Pancreas (tissue), 10 donors: ENCODE data around the gene TANK. TPM values are rescaled to one million over a fixed set of nuclear protein-coding genes. Genes with fewer than 3 reads are reported as not detected.
"Not testable (repeated sequence)": the region's sequence is repeated elsewhere in the genome, so short reads cannot be mapped to it uniquely, and the experiment has no call there.

ENCODE experiments used
- ATAC-seq, 4 donors: fragments of 200-7000 bp; cut with Tn5 transposase; one replicate each; pipeline versions ENCODE4 v1.8.0 to v1.9.1; 2020; ENCODE audit warnings: mild to moderate bottlenecking in 4 of 4, moderate library complexity in 4 of 4
- DNase-seq, 6 donors: peaks; one replicate each; pipeline ENCODE4 v3.0.0-alpha.2; 2020
- FAIRE-seq: peaks from 2 replicates; lab custom pipeline; 2012; peaks lifted over from hg19 to GRCh38; lab: Jason Lieb, UNC
- H3K27ac ChIP-seq, 4 donors: fragments of 200-600 bp; sonication (generic); 1 replicate in 3 of 4; 2 replicates in 1 of 4; pipeline versions ENCODE4 v1.5.0 to v1.8.0; 2020
- H3K27me3 ChIP-seq, 4 donors: fragments of 200-600 bp; one replicate each; pipeline ENCODE4 v1.8.0; 2021
- H3K36me3 ChIP-seq, 3 donors: fragments of 200-600 bp; sonication (generic) in 1 of 3; one replicate each; pipeline versions ENCODE4 v1.5.0 to v1.8.0; 2020 to 2021
- H3K4me1 ChIP-seq, 3 donors: fragments of 200-600 bp; one replicate each; pipeline ENCODE4 v1.8.0; 2021
- H3K4me3 ChIP-seq, 4 donors: fragments of 200-600 bp; sonication (generic) in 2 of 4; one replicate each; pipeline versions ENCODE4 v1.5.0 to v1.8.0; 2020 to 2021
- H3K9me3 ChIP-seq, 4 donors: fragments of 200-600 bp; one replicate each; pipeline ENCODE4 v1.8.0; 2021
- WGBS, 2 donors: extraction: QIAGEN DNeasy Blood & Tissue Kit; methylation state at CpG; one replicate each; pipeline ENCODE4 v1.1.7; 2013; 5-methylcytosine and 5-hydroxymethylcytosine counted together
- intact Hi-C, 3 donors: fragments of 100-400 bp; cut with DNase I; formaldehyde crosslinking; loops; one replicate each; pipeline versions ENCODE4 v1.11.1 to v1.14.2; 2022
- polyA plus RNA-seq, 2 donors: library from polyadenylated mRNA; stranded (reverse); fragments of 200-250 nt; gene quantifications; one replicate each; pipeline ENCODE4 v1.2.3, GENCODE V29; 2013
- total RNA-seq, 6 donors: library from RNA; stranded (reverse); fragmentation: NEBNext Ultra II Directional in 4 of 6; extraction: Animal tissue kit (Norgen Biotek cat#: 25700) in 4 of 6; gene quantifications; one replicate each; pipeline versions ENCODE4 v1.2.1 to v1.2.4, GENCODE V29; 2021 to 2023
- TF ChIP-seq, protein P1 (sequence below), 4 donors: fragments of 200-600 bp; sonication (generic) in 3 of 4; IDR thresholded peaks; one replicate each; pipeline versions ENCODE4 v1.5.0 to v1.8.0; 2021; ENCODE audit warnings: antibody characterized with exemption in 4 of 4
- donor health status: healthy with polysubstance abuse.
- donor health status: DM: no; HTN: no; CAD: no; lungs with moderate emphysema.
- donor health status: DM: no; HTN: no; CAD: no.
- donor health status: control.
- donor health status: control.
- donor health status: Bipolar disorder and iron deficiency.
- donor health status: DM: yes; HTN: yes; CAD: no.
- donor health status: DM: no; HTN: no; CAD: no.
- donor health status: DM: no; HTN: no; CAD: no.
- donor health status: DM: yes; HTN: yes; CAD: no.

TANK gene
- total and polyA plus RNA-seq, 8 donors = 10.9 to 30.3 (median 16.0) TPM

DNA sequence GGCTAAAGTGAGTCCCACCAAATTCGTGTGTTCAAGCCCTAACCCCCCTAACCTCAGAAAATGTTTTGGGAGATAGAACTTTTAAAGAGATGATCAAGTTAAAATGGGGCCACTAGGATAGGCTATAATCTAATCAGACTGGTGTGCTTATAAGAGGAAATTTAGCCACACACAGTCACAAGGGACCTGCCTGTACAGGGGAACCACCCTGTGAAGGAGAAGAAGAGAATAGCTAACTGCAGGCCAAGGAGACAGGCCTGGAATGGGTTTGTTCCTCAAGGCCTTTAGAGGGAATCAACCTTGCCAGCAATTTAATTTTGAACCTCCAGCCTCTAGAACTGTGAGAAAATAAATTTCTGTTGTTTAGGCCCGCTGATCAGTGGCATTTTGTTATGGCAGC is 36.0 kb upstream of the TANK start:
- H3K4me3 ChIP-seq = no peak overlapping the region
- H3K36me3 ChIP-seq = no peaks in the 10 kb centered on the region
- peak overlapping the region in 2 of 4 donors; percentile 58 to 75 for H3K27ac ChIP-seq
- WGBS, 2 donors = 74 to 86% methylated on average over 2 of the region's 2 CpGs
- ATAC-seq (peak in 2 of 4 donors; percentile 32 to 34), FAIRE-seq (no peak), DNase-seq (no peak)
- no peaks in the 10 kb centered on the region for H3K27me3 ChIP-seq
- TF ChIP-seq, protein P1, sequence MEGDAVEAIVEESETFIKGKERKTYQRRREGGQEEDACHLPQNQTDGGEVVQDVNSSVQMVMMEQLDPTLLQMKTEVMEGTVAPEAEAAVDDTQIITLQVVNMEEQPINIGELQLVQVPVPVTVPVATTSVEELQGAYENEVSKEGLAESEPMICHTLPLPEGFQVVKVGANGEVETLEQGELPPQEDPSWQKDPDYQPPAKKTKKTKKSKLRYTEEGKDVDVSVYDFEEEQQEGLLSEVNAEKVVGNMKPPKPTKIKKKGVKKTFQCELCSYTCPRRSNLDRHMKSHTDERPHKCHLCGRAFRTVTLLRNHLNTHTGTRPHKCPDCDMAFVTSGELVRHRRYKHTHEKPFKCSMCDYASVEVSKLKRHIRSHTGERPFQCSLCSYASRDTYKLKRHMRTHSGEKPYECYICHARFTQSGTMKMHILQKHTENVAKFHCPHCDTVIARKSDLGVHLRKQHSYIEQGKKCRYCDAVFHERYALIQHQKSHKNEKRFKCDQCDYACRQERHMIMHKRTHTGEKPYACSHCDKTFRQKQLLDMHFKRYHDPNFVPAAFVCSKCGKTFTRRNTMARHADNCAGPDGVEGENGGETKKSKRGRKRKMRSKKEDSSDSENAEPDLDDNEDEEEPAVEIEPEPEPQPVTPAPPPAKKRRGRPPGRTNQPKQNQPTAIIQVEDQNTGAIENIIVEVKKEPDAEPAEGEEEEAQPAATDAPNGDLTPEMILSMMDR (IDR thresholded peaks at IDR 0.05) = no peak
- intact Hi-C loops = no loop called here
- H3K9me3 ChIP-seq = no peaks in the 10 kb centered on the region
- H3K4me1 ChIP-seq = peaks cover 0 to 20% (median 13%) of the 10 kb centered on the region in 3 donors

DNA sequence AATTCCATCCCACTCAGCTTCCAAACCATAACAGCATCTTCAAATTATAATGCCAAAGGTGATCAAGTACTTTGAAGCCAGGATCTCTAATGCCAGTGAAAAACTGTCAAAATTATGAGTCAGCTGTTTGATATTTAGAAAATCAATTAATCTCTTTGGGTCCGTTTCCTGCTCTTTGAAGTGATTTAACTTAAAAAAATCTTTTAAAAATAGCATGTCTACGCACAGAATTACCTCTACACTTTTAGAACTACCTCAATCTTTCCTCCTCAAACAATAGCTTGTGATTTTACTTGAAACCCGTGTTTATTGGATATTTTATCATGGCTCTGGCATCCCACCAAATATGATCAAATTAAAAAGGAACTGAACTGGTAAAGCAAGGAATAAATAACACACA is 31.3 kb upstream of the TANK start:
- Histone ChIP-seq H3K27ac (no peak overlapping the region), H3K4me1 (peaks cover 0 to 7% (median 2%) of the 10 kb centered on the region in 3 donors), H3K4me3 (no peak overlapping the region), H3K36me3 (no peaks in the 10 kb centered on the region), H3K9me3 (no peaks in the 10 kb centered on the region), H3K27me3 (no peaks in the 10 kb centered on the region)
- DNase-seq = no peak
- TF ChIP-seq, protein P1 (IDR thresholded peaks at IDR 0.05) = no peak
- intact Hi-C loops = no loop called here
- ATAC-seq = no peak
- no peak for FAIRE-seq
- WGBS, 2 donors = 25 to 26% methylated on average over 3 of the region's 3 CpGs

DNA sequence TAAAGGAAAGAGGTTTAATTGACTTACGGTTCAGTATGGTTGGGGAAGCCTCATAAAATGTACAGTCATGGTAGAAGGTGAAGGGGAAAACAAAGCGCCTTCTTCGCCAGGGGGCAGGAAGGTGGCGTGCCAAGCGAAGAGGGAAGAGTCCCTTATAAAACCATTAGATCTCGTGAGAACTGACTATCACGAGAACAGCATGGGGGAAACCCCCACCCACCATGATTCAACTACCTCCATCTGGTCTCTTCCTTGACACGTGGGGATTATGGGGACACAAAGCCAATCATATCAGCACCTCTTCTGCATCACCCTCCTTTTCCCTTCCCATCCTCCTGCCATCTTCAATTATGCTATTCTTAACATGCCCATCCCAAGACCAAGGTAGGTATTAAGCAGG is 29.9 kb upstream of the TANK start:
- no peak for FAIRE-seq
- Histone ChIP-seq H3K4me3 (no peak overlapping the region), H3K9me3 (no peaks in the 10 kb centered on the region), H3K27me3 (no peaks in the 10 kb centered on the region), H3K36me3 (no peaks in the 10 kb centered on the region), H3K27ac (no peak overlapping the region), H3K4me1 (peaks cover 0 to 8% (median 4%) of the 10 kb centered on the region in 3 donors)
- no peak for ATAC-seq
- TF ChIP-seq, protein P1 (IDR thresholded peaks at IDR 0.05) = no peak
- 83 to 91% methylated on average over 8 of the region's 8 CpGs for WGBS, 2 donors
- intact Hi-C loops = no loop called here
- no peak for DNase-seq

DNA sequence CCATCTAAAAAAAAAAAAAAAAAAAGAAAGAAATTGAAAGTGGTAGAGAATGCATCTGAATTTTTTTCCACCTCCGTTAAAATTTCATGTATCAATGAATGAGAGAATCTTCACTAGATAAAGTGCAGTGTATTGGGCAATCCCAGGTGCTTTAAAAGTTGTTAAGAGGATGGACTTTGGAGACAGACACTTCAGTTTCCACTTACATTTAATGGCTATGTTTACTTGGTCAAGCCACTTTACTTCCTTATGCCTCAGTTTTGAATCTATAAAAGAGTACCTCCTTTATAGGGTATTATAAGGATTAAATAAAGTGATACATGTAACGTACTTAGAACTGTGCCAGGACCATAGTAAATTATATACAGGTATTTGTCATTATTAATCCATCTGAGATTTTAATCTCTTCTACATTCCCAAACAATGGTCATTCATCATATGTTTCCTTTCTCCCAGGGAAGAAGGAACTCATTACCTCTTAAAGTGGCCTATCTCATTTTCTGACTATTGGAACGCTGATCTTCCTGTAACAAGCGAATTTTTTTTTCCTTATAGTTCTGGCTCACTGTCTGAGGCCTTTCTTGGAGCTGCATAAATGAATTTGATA is 29.1 kb upstream of the TANK start:
- H3K36me3 ChIP-seq = no peaks in the 10 kb centered on the region
- H3K9me3 ChIP-seq = no peaks in the 10 kb centered on the region
- ATAC-seq (no peak), FAIRE-seq (no peak), DNase-seq (no peak)
- no peaks in the 10 kb centered on the region for H3K27me3 ChIP-seq
- H3K27ac ChIP-seq = no peak overlapping the region
- intact Hi-C loops = no loop called here
- TF ChIP-seq, protein P1 (IDR thresholded peaks at IDR 0.05) = no peak
- H3K4me3 ChIP-seq = no peak overlapping the region
- H3K4me1 ChIP-seq = peaks cover 0 to 16% (median 12%) of the 10 kb centered on the region in 3 donors
- WGBS, 2 donors = 57 to 64% methylated on average over 4 of the region's 4 CpGs

DNA sequence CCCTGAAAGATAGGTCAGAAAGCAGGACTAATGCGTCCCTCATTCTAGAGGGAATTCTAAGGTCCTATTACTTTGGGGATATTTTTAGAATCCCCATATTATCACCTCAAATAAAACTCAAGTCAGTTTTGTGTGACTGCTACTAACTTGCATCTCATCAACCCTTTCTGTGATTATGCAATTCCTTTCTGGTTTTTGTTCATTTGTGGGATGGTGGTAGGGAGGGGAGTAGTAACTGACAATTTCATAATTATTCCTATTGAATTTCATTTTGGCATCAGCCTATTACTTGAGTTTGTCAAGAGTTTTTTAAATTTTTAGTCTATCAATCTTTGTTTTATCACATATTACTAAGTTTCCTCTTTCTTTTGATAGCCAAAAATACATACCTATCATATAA is 28.4 kb upstream of the TANK start:
- no peak overlapping the region for H3K27ac ChIP-seq
- H3K36me3 ChIP-seq = no peaks in the 10 kb centered on the region
- 71 to 73% methylated on average over 1 of the region's 1 CpG for WGBS, 2 donors
- peaks cover 0 to 16% (median 12%) of the 10 kb centered on the region in 3 donors for H3K4me1 ChIP-seq
- no peaks in the 10 kb centered on the region for H3K27me3 ChIP-seq
- intact Hi-C loops = no loop called here
- H3K9me3 ChIP-seq = no peaks in the 10 kb centered on the region
- no peak for FAIRE-seq
- H3K4me3 ChIP-seq = no peak overlapping the region
- no peak for DNase-seq
- TF ChIP-seq, protein P1 (IDR thresholded peaks at IDR 0.05) = no peak
- ATAC-seq = no peak

DNA sequence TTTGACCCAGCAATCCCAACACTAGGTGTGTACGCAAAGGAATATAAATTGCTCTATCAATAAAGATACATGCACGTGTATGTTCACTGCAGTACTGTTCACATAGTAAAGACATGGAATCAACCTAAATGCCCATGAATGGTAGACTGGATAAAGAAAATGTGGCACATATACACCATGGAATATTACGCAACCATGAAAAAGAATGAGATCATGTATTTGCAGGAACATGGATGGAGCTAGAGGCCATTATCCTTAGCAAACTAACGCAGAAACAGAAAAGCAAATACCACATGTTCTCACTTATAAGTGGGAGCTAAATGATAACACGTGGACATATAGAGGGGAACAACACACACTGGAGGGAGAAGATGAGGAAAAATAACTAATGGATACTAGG is 27.8 kb upstream of the TANK start:
- H3K36me3 ChIP-seq, H3K4me3 ChIP-seq, H3K27ac ChIP-seq, DNase-seq, FAIRE-seq, ATAC-seq, H3K27me3 ChIP-seq, H3K9me3 ChIP-seq, intact Hi-C loops: not testable (repeated sequence)
- H3K4me1 ChIP-seq = peaks cover 0 to 16% (median 12%) of the 10 kb centered on the region in 3 donors
- WGBS, 2 donors = 84 to 88% methylated on average over 5 of the region's 5 CpGs
